Urothelium cell line (cell line): Measurements from ENCODE around the gene DZIP1.
"Not testable (repeated sequence)": the region's sequence is repeated elsewhere in the genome, so short reads cannot be mapped to it uniquely, and the experiment has no call there.

Experiments
- DNase-seq: peaks from one replicate; pipeline ENCODE4 v3.0.0; 2011; ENCODE audit warnings: low spot score, mixed read lengths
- FAIRE-seq: peaks from 2 replicates; lab custom pipeline; 2011; peaks lifted over from hg19 to GRCh38; lab: Jason Lieb, UNC

DZIP1 gene

GRCh38 chr13:95644601-95645052 is at the start of gene DZIP1:
TSS of gene DZIP1 (minus strand) at chr13:95644706. CDS start at chr13:95642029, 2,677 bp downstream.
- DNase-seq (peak; percentile 85), FAIRE-seq (no peak)

- not testable (repeated sequence) for FAIRE-seq
Observed at GRCh38 chr13:95690986-95691385, 46.5 kb upstream of the DZIP1 start.

GRCh38 chr13:95689582-95689926 is 45.0 kb upstream of the DZIP1 start:
- FAIRE-seq (no peak), DNase-seq (no peak)

More at GRCh38 chr13:95690986-95691385, 46.5 kb upstream of the DZIP1 start:
- not testable (repeated sequence) for DNase-seq

- not testable (repeated sequence) for DNase-seq, FAIRE-seq
Observed at GRCh38 chr13:95684960-95685359, 40.5 kb upstream of the DZIP1 start.

GRCh38 chr13:95684418-95684817 is 39.9 kb upstream of the DZIP1 start:
- no peak for DNase-seq
- FAIRE-seq: no peak

GRCh38 chr13:95679722-95680121 is 35.2 kb upstream of the DZIP1 start:
- FAIRE-seq (no peak), DNase-seq (no peak)

- DNase-seq: no peak
- no peak for FAIRE-seq
Observed at GRCh38 chr13:95678967-95679366, 34.5 kb upstream of the DZIP1 start.

- FAIRE-seq: no peak
Observed at GRCh38 chr13:95677564-95678266, 33.2 kb upstream of the DZIP1 start.

GRCh38 chr13:95676762-95677563 is 32.5 kb upstream of the DZIP1 start, which contains the start of gene DNAJC3:
TSS of gene DNAJC3 (plus strand) at chr13:95677139. CDS start at chr13:95677256, 117 bp downstream.
- FAIRE-seq (no peak), DNase-seq (peak; percentile 94)

More at GRCh38 chr13:95677564-95678266, 33.2 kb upstream of the DZIP1 start:
- peak; percentile 6 for DNase-seq

- no peak for FAIRE-seq
- peak; percentile 6 for DNase-seq
Observed at GRCh38 chr13:95676105-95676761, 31.7 kb upstream of the DZIP1 start.

- FAIRE-seq (no peak), DNase-seq (no peak)
Observed at GRCh38 chr13:95671597-95671996, 27.1 kb upstream of the DZIP1 start.

GRCh38 chr13:95667235-95667634 is 22.7 kb upstream of the DZIP1 start:
- not testable (repeated sequence) for FAIRE-seq, DNase-seq

- no peak for FAIRE-seq
Observed at GRCh38 chr13:95660981-95661581, 16.6 kb upstream of the DZIP1 start.

GRCh38 chr13:95659500-95659899 is 15.0 kb upstream of the DZIP1 start:
- DNase-seq: no peak

More at GRCh38 chr13:95660981-95661581, 16.6 kb upstream of the DZIP1 start:
- peak; percentile 8 for DNase-seq

GRCh38 chr13:95656386-95657015 is 12.0 kb upstream of the DZIP1 start:
- no peak for FAIRE-seq
- no peak for DNase-seq

More at GRCh38 chr13:95659500-95659899, 15.0 kb upstream of the DZIP1 start:
- FAIRE-seq: no peak

- no peak for FAIRE-seq
- no peak for DNase-seq
Observed at GRCh38 chr13:95652821-95653220, 8.3 kb upstream of the DZIP1 start.

- DNase-seq (no peak), FAIRE-seq (no peak)
Observed at GRCh38 chr13:95652244-95652764, 7.8 kb upstream of the DZIP1 start.

GRCh38 chr13:95650696-95651095 is 6.2 kb upstream of the DZIP1 start:
- no peak for FAIRE-seq

GRCh38 chr13:95647321-95647720 is 2.8 kb upstream of the DZIP1 start:
- FAIRE-seq: no peak
- no peak for DNase-seq

More at GRCh38 chr13:95650696-95651095, 6.2 kb upstream of the DZIP1 start:
- DNase-seq: no peak
